Omental fat pad (tissue), 4 donors: ENCODE data around the gene FAM168A. TPM values are rescaled to one million over a fixed set of nuclear protein-coding genes. Genes with fewer than 3 reads are reported as not detected.

Experiments
- ATAC-seq: fragments of 150-250 bp; one replicate; pipeline ENCODE4 v1.9.1; 2016; ENCODE audit warnings: mild to moderate bottlenecking, moderate library complexity; ENCODE audit not compliant: low FRiP score
- DNase-seq: peaks from one replicate; pipeline ENCODE4 v3.0.0-alpha.2; 2019; ENCODE audit warnings: low spot score
- total RNA-seq, 4 donors: library from RNA; depleted of rRNA; stranded (reverse); fragments of >200 nt; gene quantifications; one replicate each; pipeline ENCODE4 v1.1.0, GENCODE V29; 2016
- TF ChIP-seq, protein P1 (sequence below), 3 donors: fragments of 450-650 bp; IDR thresholded peaks; one replicate each; pipeline ENCODE4 v1.5.1; 2016 to 2017; ENCODE audit warnings: antibody characterized with exemption in 3 of 3, mild to moderate bottlenecking in 3 of 3, moderate library complexity in 2 of 3

Gene FAM168A
- total RNA-seq, 4 donors from 2014 or later: 13.9 to 30.9 (median 21.0) TPM

DNA sequence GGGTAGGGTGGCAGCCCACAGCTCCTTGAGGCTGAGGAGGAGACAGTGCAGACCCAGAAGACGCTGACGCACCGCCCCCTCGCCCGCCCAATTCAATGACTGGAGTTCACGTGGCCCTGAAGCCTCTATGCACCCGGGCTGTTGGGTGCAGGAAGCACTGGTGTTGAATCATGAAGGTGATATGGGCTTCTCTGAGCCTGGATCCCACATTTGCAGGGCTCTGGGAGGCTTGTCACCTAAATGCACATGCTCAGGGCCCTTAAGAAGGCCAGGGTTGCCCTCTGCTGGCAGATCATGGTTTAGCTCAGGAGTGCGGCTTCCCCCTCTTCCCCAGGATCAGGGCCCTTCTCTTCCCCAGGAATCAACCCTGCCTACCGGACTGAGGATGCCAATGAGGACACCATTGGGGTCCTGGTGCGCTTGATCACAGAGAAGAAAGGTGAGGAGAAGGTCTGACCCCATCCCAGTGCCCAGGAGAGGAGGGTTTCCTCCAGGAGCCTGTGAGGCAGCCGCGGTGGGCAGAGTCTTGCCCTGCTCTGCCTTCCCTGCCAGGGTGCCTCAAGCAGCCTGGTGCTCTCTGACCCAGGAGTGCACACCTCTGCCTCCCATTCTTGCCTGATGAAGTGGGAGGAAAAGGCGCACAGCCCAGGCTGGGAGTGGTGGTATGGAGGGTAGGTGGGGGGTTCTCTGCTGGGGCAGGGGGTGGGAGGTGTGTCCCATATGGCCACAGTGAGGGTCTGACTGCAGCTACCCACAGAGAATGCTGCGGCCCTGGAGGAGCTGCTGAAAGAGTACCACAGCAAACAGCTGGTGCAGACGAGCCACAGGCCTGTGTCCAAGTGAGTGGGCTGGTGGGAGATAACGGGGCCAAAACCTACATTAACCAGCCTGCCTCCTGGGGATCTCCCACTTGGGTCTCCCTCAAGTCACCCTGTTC is 204.2 kb downstream of the FAM168A start:
- peak; percentile 33 for ATAC-seq
- DNase-seq: peak; percentile 55
- TF ChIP-seq, protein P1, sequence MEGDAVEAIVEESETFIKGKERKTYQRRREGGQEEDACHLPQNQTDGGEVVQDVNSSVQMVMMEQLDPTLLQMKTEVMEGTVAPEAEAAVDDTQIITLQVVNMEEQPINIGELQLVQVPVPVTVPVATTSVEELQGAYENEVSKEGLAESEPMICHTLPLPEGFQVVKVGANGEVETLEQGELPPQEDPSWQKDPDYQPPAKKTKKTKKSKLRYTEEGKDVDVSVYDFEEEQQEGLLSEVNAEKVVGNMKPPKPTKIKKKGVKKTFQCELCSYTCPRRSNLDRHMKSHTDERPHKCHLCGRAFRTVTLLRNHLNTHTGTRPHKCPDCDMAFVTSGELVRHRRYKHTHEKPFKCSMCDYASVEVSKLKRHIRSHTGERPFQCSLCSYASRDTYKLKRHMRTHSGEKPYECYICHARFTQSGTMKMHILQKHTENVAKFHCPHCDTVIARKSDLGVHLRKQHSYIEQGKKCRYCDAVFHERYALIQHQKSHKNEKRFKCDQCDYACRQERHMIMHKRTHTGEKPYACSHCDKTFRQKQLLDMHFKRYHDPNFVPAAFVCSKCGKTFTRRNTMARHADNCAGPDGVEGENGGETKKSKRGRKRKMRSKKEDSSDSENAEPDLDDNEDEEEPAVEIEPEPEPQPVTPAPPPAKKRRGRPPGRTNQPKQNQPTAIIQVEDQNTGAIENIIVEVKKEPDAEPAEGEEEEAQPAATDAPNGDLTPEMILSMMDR (IDR thresholded peaks at IDR 0.05): no peak

DNA sequence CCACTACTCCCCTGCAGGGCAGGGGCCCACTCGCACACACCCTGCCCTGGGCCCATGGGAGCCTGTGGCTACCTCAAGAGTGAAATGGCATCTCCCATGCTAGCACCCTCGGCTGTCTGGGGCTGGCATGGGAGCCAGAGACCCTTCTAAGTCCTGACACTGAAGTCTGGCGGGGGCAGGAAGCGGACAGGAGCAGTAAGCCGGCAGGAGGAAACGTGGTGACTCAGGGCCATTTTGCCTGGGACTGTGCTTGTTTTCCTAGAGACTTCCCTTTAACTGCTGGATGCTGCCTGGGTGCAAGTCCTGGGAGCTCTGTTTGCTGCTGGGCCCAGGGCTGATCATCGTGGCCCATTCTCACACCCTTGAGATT is 204.9 kb downstream of the FAM168A start:
- ATAC-seq (no peak), DNase-seq (no peak)
- TF ChIP-seq, protein P1 (IDR thresholded peaks at IDR 0.05): no peak

DNA sequence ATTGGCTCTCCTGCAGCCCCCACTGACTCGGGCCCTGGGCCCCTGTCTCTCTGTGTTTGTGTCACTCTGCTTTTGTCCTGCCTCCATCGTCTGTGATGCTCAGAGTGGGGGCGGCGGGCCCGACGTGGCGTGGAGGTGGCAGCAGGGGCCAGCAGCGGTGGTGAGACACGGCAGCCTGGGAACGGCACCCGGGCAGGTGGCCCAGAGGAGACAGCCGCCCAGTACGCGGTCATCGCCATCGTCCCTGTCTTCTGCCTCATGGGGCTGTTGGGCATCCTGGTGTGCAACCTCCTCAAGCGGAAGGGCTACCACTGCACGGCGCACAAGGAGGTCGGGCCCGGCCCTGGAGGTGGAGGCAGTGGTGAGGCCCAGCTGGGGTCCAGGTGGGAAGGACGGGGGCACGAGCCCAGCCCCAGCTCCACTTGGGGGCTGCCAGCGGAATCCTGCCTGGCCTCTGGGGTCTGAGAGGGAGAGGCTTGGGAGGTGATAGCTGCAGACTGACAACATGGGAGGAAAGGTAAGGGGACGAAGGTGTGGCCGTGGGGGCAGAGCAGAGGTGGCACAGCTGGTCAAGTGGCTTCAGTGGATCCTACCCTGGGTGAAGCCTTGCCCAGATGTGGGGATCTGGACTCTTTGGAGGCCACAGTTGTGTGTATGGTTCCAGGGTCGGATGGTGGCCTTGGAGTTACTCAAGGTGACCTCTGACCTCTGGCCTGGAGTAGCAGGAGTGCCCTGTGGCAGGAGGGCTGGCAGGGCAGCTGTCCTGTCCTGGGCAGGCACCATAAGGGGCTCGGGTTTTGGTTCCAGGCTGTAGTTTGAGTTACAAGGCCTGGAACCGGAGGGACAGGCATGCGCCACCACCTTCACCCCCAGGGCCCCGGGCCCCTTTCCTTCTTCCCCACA is 205.6 kb downstream of the FAM168A start:
- ATAC-seq: no peak
- DNase-seq: no peak
- TF ChIP-seq, protein P1 (IDR thresholded peaks at IDR 0.05): no peak

DNA sequence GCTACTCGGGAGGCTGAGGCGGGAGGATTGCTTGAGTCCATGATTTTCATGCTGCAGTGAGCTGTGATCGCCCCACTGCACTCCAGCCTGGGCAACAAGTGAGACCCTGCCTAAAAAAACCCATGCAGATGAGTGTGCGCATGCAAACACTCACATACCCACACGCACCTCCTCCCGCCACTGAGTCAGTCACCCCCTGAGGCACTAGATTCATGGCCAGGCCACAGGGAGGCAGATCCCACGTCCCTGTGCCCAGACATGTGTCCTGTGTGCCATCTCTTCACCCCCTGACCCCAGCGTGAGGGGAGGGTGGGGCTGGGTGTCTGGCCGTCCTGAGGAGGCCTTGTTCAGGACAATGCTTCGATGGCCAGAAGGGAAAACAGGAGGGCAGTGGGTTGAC is 206.2 kb downstream of the FAM168A start:
- no peak for DNase-seq
- no peak for ATAC-seq
- TF ChIP-seq, protein P1 (IDR thresholded peaks at IDR 0.05): no peak

DNA sequence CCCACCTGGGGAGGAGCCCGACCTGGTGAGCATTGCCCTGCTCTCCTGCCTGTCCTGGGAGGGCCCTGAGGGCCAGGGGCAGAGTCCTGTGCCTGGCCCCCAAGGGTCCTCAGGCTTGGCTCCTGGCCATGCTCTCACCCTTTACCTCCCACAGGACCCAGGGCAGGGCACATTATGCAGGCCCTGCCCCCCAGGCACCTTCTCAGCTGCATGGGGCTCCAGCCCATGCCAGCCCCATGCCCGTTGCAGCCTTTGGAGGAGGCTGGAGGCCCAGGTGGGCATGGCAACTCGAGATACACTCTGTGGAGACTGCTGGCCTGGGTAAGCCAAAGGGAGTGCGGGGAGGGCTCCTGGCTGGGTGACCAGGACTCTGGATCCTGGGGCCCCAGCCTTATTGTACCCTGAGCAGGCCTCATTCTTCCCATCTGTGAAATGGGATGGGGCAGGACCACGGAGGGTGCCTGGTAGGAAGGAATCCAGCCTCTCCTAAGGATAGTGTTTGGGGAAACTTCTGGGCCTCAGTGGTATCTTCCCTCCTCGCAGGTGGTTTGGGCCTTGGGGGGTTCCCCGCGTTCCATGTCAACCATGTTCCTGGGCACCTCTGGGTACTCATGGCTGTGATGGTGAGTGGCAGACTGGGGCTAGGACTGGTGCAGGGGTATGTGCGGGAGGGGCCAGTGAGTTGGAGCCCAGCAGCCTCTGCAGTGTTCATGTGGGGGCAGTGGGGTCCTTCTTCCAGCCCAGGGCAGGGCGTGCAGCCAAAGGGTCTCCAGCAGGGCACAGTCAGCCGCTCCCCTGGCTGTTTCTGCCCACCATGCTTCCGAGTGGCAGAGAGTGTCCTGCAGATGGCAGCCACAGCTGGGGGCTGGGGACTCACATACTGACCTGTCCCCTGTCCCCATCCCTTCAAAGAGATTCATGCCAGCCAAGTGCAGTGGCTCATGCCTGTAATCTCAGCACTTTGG is 207.0 kb downstream of the FAM168A start:
- TF ChIP-seq, protein P1 (IDR thresholded peaks at IDR 0.05): no peak
- no peak for DNase-seq
- ATAC-seq: no peak

DNA sequence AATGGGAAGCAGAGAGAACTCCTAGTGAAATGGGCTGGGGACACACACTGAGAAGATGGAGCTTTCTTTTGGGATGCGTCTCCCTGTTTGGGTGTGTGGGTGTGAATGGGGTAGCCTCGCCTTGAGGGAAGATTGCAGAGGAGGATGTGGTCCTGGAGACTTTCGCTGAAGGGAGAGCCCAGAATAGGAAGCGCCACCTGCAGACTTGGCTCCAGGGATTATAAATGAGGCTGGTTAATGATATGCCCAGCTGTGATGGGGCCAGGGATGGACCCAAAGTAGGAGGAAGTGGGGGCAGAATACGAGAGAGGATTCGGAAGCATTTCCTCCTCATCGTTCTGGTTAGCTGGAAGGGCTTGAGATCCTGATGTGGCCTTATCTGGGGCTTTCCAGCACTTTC is 208.0 kb downstream of the FAM168A start:
- ATAC-seq: no peak
- DNase-seq: no peak

More for the DNA sequence above, 208.0 kb downstream of the FAM168A start:
- TF ChIP-seq, protein P1 (IDR thresholded peaks at IDR 0.05): no peak
